GM18505 (cell line): ENCODE results near the gene MFAP3.
A peak's percentile ranks its signal among the peaks of the same experiment; 100 is the strongest.

Source experiments
- ATAC-seq: cut with Tn5 transposase; IDR thresholded peaks from one replicate; pipeline ENCODE4 v1.9.1; 2021; ENCODE audit not compliant: unreplicated experiment
- POLR2A ChIP-seq: IDR thresholded peaks from 4 replicates; pipeline ENCODE4 v1.6.1; 2011; ENCODE audit warnings: borderline replicate concordance; ENCODE audit not compliant: insufficient read depth, insufficient read length; ENCODE audit errors: extremely low read depth

MFAP3 gene

DNA sequence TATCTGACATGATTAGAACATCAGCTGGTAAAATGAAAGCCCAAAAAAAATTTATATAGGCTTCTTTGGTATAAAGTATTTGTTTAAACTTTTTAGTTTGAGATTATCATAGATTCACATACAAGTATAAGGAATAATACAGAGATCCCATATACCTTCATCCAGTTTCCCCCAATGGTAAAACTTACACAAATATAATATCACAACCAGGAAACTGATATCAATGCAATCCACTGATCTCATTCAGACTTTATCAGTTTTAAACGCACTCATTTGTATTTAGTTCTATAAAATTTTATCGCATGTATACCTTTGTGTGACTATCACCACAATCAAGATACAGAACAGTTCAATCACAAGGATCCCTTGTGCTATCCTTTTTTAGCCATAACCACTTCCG is 3.8 kb upstream of the MFAP3 start:
- TF ChIP-seq POLR2A = no peak
- no peak for ATAC-seq

DNA sequence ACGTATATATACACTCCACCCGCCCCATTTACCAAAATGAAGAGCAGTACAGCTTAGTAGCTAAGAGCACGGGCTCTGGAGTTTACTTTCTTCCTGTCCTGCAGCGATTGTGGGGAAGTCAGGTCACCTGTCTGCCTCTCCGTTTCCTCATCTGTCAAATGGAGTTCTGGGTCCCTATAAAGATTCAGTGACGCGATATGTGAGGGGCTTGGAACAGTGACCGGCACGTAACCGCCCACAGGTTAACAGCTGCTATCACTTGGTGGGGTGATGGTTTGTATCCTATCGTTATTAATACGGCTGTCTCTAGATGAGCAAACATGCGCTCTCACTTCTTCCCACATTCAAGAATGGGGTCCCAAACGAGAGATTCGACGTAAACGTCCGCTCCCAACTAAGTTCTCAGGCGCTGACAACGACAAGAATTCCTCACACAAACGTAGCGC is 483 bp upstream of the MFAP3 start:
- ATAC-seq = peak; percentile 43
- TF ChIP-seq POLR2A = no peak

DNA sequence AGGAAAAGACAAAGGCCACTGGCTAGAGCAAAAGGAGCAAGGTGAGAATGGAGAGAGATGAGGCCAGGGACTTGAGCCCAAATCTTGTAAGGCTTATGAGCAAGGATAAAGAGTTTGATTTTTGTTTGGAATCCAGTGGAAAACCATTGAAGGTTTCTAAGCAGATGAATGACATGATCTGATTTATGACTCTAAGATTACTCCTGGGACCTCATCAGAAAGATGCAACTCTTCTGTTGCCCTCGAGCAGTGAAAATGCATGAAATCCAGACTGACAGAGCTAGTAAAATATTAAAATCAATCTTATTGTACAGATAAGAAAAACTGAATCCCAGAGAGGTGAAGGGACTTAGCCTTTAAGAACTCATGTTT is 677 bp downstream of the MFAP3 start:
- ATAC-seq = no peak
- TF ChIP-seq POLR2A = no peak

DNA sequence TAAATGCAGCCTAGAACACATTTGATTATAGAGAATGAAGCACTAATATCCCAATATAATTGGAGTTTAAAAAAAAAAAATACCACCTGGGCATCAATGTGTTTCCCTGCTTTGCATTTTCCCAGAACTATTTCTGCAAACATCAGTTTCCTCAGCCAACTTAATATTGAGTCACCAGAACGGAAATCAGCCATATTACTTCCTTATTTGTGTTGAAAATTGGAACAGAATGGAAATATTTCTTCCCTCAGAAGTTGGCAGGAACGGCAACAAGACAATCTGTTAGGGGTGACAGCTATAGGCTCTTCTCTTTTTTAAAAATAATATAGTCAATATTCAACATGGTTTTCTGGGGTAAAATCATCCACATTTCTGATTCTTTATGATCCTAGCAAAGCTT is 4.0 kb downstream of the MFAP3 start:
- no peak for TF ChIP-seq POLR2A
- no peak for ATAC-seq

DNA sequence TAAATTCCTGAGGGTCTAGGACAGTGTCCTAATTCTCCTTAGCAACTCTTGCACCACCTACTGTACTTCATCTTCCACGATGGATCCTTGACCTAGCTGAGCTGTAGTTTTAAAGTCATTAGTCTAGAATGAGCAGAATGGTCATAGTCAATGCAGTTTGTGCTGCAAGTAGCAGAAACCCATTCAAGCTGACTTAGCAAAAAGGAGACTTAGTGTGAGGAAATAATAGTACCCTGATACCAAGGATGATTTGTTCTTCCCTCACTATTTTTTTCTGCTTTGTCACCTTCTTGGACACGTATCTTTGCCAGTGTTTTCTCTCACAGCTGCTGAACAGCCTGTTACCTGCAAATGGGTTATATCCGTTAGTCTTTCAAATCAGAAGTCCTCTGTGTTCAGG is 5.3 kb downstream of the MFAP3 start:
- no peak for TF ChIP-seq POLR2A
- ATAC-seq = no peak

DNA sequence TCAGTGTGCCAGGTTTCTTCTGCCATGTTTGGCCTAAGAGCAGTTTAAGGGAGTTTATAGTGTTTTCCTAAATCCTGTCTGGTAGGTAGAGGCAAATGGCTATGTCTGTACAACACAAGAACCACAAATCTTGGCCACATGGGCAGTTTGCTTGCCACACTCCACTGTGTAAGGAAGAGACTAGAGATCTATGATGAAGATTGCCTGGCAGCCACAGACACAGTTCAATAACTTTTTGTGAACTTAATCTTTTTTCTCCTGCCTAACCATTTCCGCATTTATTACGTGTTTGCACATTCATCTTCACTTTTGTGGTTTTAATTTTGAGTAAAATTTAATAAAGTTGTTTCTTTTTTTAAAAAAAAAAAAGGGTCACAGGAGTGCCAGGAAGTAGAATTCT is 5.8 kb downstream of the MFAP3 start:
- no peak for ATAC-seq
- no peak for TF ChIP-seq POLR2A

DNA sequence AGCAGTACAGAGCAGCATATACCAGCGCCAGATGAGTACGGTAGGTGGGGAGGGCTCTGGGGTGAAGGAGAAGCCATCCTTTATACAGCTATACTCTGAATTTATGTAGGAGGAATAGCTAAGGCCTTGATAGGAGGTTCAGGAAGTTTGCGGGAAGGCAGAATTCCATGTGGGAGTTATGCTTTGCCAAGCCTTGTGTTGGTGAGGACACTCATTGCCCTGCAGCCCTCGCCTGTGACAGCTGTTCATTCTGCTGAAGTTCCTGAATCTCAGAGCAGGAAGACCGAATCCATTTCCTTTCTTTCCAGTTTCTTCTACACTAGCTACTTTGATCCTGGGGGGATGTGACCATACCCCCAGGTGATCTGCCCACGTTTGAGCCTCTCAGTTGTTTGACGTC is 7.7 kb downstream of the MFAP3 start:
- TF ChIP-seq POLR2A = no peak
- no peak for ATAC-seq

DNA sequence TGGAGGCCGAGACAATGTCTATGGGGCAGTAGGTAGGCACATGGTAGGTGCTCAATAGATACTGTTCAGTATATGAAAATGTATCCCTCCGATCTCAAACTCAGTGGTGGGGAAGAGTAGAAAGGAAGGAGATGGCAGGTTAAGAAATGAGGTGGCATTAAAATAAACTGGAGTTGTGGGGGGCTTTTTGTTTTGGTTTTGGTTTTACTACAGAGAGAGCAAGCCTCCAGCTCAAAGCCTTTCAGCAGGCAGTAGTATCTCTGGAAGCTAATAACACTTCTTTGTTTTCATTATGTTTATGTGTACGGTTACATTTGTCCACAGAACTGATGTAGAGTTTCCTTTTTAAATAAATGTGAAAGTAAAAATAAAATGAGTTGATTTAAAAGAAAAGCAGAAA is 8.6 kb downstream of the MFAP3 start:
- ATAC-seq = no peak
- no peak for TF ChIP-seq POLR2A

DNA sequence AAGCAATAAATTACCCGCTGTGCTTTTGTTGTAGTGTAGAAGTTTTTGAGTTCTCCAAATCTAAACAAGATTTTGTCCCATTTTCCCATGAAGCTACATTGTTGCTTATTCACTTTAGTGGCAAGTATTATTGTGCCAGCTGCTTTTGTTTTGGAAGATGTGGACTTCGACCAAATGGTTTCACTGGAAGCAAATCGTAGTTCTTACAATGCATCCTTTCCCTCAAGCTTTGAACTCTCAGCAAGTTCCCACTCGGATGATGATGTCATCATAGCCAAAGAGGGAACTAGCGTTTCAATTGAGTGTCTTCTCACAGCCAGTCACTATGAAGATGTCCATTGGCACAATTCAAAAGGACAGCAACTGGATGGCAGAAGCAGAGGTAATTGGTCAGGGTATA is 10.9 kb downstream of the MFAP3 start:
- ATAC-seq = no peak
- TF ChIP-seq POLR2A = no peak

DNA sequence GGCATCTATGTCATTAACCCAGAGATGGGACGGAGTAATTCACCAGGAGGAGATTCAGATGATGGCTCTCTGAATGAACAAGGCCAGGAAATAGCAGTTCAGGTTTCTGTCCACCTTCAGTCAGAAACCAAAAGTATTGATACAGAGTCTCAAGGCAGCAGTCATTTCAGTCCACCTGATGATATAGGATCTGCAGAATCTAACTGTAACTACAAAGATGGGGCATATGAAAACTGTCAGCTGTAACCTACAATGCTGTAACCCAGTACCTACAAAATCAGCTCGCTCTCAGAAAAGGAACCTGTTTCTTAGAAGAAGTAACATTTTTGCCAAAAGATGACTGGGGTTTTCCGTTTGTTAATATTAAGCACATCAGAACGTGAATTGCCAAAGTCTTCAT is 14.7 kb downstream of the MFAP3 start:
- no peak for TF ChIP-seq POLR2A
- no peak for ATAC-seq

DNA sequence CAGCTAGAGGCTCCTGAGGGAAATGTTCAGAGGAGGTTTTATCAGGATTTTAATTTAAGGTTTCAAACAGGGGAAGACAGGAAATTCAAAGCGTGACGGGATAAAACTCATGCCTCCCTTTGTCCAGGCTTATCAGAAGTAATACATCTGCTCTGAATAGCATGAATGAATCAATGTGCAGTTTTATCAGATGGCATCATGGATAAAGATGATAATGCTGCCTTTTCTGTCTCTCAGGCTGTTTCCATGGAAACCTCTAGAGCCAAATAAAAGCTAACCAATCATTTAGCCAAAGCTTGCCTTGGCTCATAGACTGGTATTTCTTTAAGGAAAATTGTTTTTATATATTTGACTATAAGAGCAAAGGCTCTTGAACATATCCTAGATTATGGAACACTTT is 16.4 kb downstream of the MFAP3 start:
- no peak for TF ChIP-seq POLR2A
- ATAC-seq = no peak

DNA sequence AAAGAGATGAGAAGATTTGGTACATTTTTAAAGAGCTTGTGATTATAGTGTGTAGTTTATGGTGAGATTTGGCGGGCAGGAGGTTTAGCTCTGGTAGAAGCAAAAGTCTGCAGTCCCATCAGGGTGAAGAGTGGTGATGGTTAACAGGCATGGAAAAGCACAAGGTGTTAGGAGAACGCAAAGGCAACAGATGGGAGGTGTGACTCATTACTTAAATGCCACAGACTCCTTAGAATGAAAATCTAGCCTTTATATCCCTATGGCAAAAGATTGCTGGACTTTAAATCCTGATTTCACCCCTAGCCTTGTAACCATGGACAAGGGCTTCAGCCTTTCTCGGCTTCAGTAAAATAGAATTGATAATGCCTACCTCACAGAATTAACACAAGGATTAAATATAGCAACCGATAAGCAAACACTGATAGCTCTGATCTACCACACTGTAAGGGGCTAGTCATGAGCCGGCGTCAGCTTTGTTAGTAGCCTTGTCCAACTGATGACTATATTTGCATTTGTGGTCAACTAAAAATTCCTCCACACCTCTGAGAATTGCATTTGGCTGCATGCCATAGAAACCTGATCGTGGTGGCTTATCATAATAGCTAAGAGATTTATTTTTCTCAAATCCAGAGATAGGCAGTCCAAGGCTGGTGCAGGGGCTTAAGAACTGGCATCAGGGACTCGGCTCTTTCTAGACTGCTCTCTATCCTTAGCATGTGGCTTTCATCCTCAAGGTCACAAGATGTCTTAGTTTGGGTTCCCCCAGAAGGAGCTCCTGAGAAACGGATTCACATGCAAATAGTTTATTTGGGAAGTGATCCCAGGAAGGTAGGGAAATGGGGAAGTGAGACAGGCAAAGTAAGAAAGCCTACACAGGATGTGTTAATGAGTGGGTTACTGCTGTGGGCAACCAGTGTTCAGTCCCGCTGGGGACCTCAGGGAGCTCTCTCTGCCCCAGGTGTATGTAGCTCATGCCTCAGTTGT is 19.6 kb downstream of the MFAP3 start:
- peak; percentile 70 for ATAC-seq
- TF ChIP-seq POLR2A = no peak

DNA sequence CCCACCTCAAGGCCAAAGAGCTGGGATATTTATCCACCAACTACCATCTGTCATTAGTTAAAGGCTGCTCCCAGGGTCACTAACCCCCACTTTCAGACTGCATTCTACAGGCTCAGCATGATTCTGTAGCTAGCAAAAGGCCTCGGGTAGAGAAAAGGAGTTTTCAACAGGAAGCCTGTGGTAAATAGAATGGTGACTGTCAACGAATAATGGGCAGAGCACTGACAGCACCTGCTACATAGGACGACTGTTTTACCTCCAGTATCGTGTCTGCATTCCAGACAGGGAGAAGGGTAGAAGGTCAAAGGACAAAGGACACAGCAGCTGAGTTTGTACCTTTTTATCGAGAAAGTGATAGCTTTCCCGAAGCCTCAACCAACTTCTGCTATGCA is 20.3 kb downstream of the MFAP3 start:
- ATAC-seq = peak; percentile 44
- no peak for TF ChIP-seq POLR2A

DNA sequence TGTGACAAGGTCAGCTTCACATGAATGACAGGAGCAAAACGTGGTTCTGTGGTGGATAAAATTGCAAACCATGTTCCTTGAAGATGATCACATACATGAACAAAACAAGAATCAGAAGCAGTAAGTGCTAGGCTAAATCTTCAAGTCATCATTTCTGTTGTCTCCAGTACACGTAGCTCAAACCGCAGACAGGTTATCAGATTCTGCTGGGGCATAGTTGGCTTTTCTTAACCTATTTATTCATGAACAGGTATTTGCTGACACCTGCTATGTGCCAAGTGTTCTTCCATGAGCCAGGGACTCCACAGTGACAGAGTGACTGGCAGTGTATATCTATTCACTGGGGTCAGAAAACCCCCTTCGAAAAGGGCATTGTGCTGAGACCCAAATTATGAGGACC is 20.8 kb downstream of the MFAP3 start:
- ATAC-seq = no peak
- TF ChIP-seq POLR2A = no peak
